ENCODE results near the gene COX4I2.

DNA sequence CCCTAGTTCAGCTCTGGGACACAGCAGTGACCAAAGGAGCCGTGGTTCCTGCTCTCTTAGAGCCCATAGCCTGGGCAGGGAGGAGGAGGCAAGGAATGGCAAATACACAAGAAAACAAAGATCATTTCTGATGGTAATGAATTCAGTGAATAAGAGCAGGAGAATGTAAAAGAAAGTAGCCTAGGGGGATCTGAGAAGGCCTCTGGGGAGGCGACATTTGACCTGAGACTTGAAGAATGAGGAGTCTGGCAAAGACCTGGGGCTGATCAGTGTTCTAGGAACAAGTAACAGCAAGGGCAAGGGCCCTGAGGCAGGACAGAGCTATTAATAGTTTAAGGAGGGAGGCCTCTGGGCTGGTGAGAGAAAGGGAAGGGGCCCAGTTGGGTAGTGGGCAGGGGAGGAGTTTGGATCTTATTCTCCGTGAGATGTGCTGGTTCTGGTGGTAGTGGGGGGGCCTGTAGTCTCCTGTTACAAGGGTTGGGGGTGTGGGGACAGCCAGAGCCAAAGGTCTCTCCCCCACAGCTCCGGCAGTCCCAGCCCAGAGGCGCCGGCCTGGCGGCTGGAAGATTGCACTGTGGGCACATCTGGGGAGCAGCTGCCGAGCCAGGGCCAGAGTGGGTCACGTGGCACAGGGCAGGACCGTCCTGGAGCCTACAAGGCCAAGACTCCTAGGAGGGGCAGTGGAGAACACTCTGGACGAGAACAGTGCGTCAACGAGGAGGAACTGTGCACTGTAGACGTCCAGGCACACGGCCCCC is 41.9 kb upstream of the COX4I2 start:
- TF ChIP-seq POLR2A (IDR thresholded peaks at IDR 0.05): peak in 1 of 2 donors; percentile 60
- TF ChIP-seq, protein P1, sequence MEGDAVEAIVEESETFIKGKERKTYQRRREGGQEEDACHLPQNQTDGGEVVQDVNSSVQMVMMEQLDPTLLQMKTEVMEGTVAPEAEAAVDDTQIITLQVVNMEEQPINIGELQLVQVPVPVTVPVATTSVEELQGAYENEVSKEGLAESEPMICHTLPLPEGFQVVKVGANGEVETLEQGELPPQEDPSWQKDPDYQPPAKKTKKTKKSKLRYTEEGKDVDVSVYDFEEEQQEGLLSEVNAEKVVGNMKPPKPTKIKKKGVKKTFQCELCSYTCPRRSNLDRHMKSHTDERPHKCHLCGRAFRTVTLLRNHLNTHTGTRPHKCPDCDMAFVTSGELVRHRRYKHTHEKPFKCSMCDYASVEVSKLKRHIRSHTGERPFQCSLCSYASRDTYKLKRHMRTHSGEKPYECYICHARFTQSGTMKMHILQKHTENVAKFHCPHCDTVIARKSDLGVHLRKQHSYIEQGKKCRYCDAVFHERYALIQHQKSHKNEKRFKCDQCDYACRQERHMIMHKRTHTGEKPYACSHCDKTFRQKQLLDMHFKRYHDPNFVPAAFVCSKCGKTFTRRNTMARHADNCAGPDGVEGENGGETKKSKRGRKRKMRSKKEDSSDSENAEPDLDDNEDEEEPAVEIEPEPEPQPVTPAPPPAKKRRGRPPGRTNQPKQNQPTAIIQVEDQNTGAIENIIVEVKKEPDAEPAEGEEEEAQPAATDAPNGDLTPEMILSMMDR (IDR thresholded peaks at IDR 0.05): no peak

All from heart left ventricle (tissue), 13 donors.